DND-41 (cell line): Measurements from ENCODE around the gene TSC22D1.

Source experiments
- ATAC-seq: fragments of 200-7000 bp; cut with Tn5 transposase; 3 replicates; pipeline ENCODE4 v1.9.1; 2021; ENCODE audit warnings: low read depth; ENCODE audit not compliant: insufficient read depth
- DNase-seq: peaks from one replicate; pipeline ENCODE4 v3.0.0-alpha.2; 2020
- H2AFZ ChIP-seq: 2 replicates; pipeline ENCODE4 v1.6.0; 2012; ENCODE audit warnings: low read depth, low read length
- H3K27ac ChIP-seq: 2 replicates; pipeline ENCODE4 v1.5.1; 2012; ENCODE audit warnings: low read length, inconsistent platforms
- H3K27me3 ChIP-seq: fragments of 200-600 bp; sonication (generic); 2 replicates; pipeline ENCODE4 v1.6.0; 2012; ENCODE audit warnings: low read length, mild to moderate bottlenecking, inconsistent platforms; ENCODE audit not compliant: insufficient read depth, poor library complexity
- H3K36me3 ChIP-seq: 2 replicates; pipeline ENCODE4 v1.5.1; 2012; ENCODE audit warnings: low read length, inconsistent platforms; ENCODE audit not compliant: insufficient read depth
- H3K4me1 ChIP-seq: 2 replicates; pipeline ENCODE4 v1.5.1; 2012; ENCODE audit warnings: mild to moderate bottlenecking, low read length; ENCODE audit not compliant: insufficient read depth
- H3K4me2 ChIP-seq: 2 replicates; pipeline ENCODE4 v1.6.0; 2012; ENCODE audit warnings: mild to moderate bottlenecking, moderate library complexity, low read length, inconsistent platforms; ENCODE audit not compliant: insufficient read depth
- H3K4me3 ChIP-seq, 2 experiments: fragments of 200-600 bp in 1 of 2; shearing (Covaris generic) in 1 of 2; 2 replicates each; pipeline ENCODE4 v1.5.1; 2012 to 2016; ENCODE audit warnings: inconsistent platforms in 2 of 2, low read length in 2 of 2, mild to moderate bottlenecking in 2 of 2, low read depth in 1 of 2, moderate library complexity in 1 of 2
- H3K79me2 ChIP-seq: 2 replicates; pipeline ENCODE4 v1.6.0; 2012; ENCODE audit warnings: low read length, inconsistent platforms; ENCODE audit not compliant: insufficient read depth
- H3K9ac ChIP-seq: 2 replicates; pipeline ENCODE4 v1.6.0; 2012; ENCODE audit warnings: low read depth, mild to moderate bottlenecking, inconsistent platforms, low read length, moderate library complexity
- H3K9me3 ChIP-seq: 2 replicates; pipeline ENCODE4 v1.5.1; 2012; ENCODE audit warnings: low read length, moderate library complexity, mild to moderate bottlenecking, inconsistent platforms; ENCODE audit not compliant: insufficient read depth, severe bottlenecking
- H4K20me1 ChIP-seq: 2 replicates; pipeline ENCODE4 v1.6.0; 2012; ENCODE audit warnings: low read length; ENCODE audit not compliant: insufficient read depth
- CTCF ChIP-seq: IDR thresholded peaks from 2 replicates; pipeline ENCODE4 v1.5.1; 2012; ENCODE audit warnings: borderline replicate concordance, low read length, moderate library complexity, mild to moderate bottlenecking; ENCODE audit not compliant: poor library complexity, severe bottlenecking; ENCODE audit errors: extremely low read depth
- EZH2 ChIP-seq: IDR thresholded peaks from 3 replicates; pipeline ENCODE4 v1.6.1; 2012; ENCODE audit warnings: borderline replicate concordance, low read depth, mild to moderate bottlenecking, moderate library complexity, low read length, inconsistent platforms; ENCODE audit not compliant: severe bottlenecking

The TSC22D1 gene

GRCh38 chr13:44394658-44395057 is 181.5 kb downstream of the TSC22D1 start:
- H3K4me3 ChIP-seq = no peak overlapping the region
- H3K4me1 ChIP-seq = no peaks in the 10 kb centered on the region
- ATAC-seq (no peak), DNase-seq (no peak)
- H3K9me3 ChIP-seq = no peaks in the 10 kb centered on the region
- no peak overlapping the region for H3K9ac ChIP-seq
- H3K27ac ChIP-seq = no peak overlapping the region
- H3K27me3 ChIP-seq = no peaks in the 10 kb centered on the region
- no peak for TF ChIP-seq CTCF
- TF ChIP-seq EZH2 = no peak
- H4K20me1 ChIP-seq = no peaks in the 10 kb centered on the region
- no peak overlapping the region for H2AFZ ChIP-seq
- no peaks in the 10 kb centered on the region for H3K79me2 ChIP-seq
- H3K36me3 ChIP-seq = no peaks in the 10 kb centered on the region
- no peak overlapping the region for H3K4me2 ChIP-seq

DNA sequence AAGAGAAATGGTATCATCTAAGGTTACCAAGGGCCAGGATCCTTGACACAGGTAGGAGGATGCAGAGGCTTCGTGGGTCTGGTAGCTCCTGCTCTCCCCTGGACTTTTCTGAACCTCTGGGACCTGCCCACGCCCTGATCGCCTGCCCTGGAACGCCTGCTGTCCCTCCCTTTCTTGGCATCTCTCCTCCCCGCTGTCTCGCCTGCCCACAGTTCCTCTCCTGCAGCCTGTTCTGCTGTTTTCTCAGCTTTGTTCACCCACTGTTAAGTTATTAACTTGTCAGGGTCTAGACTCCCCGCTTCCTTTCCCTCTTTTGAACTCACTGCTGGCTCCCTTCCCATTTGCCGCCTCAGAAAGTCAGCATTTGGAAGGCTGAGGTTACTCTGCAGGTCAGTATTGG is 182.7 kb downstream of the TSC22D1 start:
- no peak overlapping the region; the same call in 1 of the 2 replicates for H2AFZ ChIP-seq
- H3K79me2 ChIP-seq = no peaks in the 10 kb centered on the region
- no peaks in the 10 kb centered on the region for H4K20me1 ChIP-seq
- no peaks in the 10 kb centered on the region for H3K36me3 ChIP-seq
- no peak overlapping the region for H3K9ac ChIP-seq
- DNase-seq (no peak), ATAC-seq (peak; percentile 29; the same call in 1 of the 3 replicates)
- no peak overlapping the region for H3K4me3 ChIP-seq
- no peaks in the 10 kb centered on the region for H3K4me1 ChIP-seq
- no peak overlapping the region for H3K27ac ChIP-seq
- H3K4me2 ChIP-seq = no peak overlapping the region
- no peak for TF ChIP-seq EZH2
- no peak for TF ChIP-seq CTCF
- no peaks in the 10 kb centered on the region for H3K9me3 ChIP-seq
- H3K27me3 ChIP-seq = no peaks in the 10 kb centered on the region

- ATAC-seq (no peak), DNase-seq (no peak)
- TF ChIP-seq EZH2 = no peak
- TF ChIP-seq CTCF = no peak
These were observed 186.3 kb downstream of the TSC22D1 start for GRCh38 chr13:44389876-44390275.

GRCh38 chr13:44389060-44389666 is 187.0 kb downstream of the TSC22D1 start:
- H3K4me2 ChIP-seq = no peak overlapping the region
- H3K4me3 ChIP-seq = no peak overlapping the region
- H2AFZ ChIP-seq = no peak overlapping the region
- no peak for TF ChIP-seq EZH2
- H3K27ac ChIP-seq = no peak overlapping the region
- DNase-seq (no peak), ATAC-seq (no peak)
- no peaks in the 10 kb centered on the region for H4K20me1 ChIP-seq
- H3K4me1 ChIP-seq = no peaks in the 10 kb centered on the region
- no peaks in the 10 kb centered on the region for H3K36me3 ChIP-seq
- H3K9me3 ChIP-seq = no peaks in the 10 kb centered on the region
- no peaks in the 10 kb centered on the region for H3K79me2 ChIP-seq
- H3K9ac ChIP-seq = no peak overlapping the region
- H3K27me3 ChIP-seq = no peaks in the 10 kb centered on the region

More at GRCh38 chr13:44389876-44390275, 186.3 kb downstream of the TSC22D1 start:
- no peak overlapping the region for H3K4me3 ChIP-seq
- no peak overlapping the region for H2AFZ ChIP-seq
- no peaks in the 10 kb centered on the region for H3K9me3 ChIP-seq
- no peaks in the 10 kb centered on the region for H3K36me3 ChIP-seq
- H3K79me2 ChIP-seq = no peaks in the 10 kb centered on the region
- H3K4me1 ChIP-seq = no peaks in the 10 kb centered on the region
- H3K27ac ChIP-seq = no peak overlapping the region
- no peaks in the 10 kb centered on the region for H3K27me3 ChIP-seq
- no peak overlapping the region for H3K4me2 ChIP-seq
- H3K9ac ChIP-seq = no peak overlapping the region
- H4K20me1 ChIP-seq = no peaks in the 10 kb centered on the region
